IPS-18a (cell line): ENCODE data around the gene LSM7.

Experiments
- H3K27ac ChIP-seq: one replicate; pipeline ENCODE4 v1.5.1; 2013; ENCODE audit warnings: low read length
- H3K27me3 ChIP-seq: one replicate; pipeline ENCODE4 v1.6.1; 2013; ENCODE audit warnings: mild to moderate bottlenecking, low read length; ENCODE audit not compliant: control insufficient read depth, insufficient read depth
- H3K36me3 ChIP-seq: one replicate; pipeline ENCODE4 v1.6.1; 2013; ENCODE audit warnings: low read depth, low read length; ENCODE audit not compliant: control insufficient read depth
- H3K4me1 ChIP-seq: one replicate; pipeline ENCODE4 v1.6.1; 2013; ENCODE audit warnings: low read depth, low read length; ENCODE audit not compliant: control insufficient read depth
- H3K4me3 ChIP-seq: one replicate; pipeline ENCODE4 v1.5.1; 2013; ENCODE audit warnings: low read length
- H3K9ac ChIP-seq: one replicate; pipeline ENCODE4 v1.6.1; 2013; ENCODE audit warnings: mild to moderate bottlenecking, low read length, moderate library complexity
- H3K9me3 ChIP-seq: one replicate; pipeline ENCODE4 v1.6.1; 2013; ENCODE audit warnings: low read depth, low read length; ENCODE audit not compliant: control insufficient read depth

Gene LSM7

GRCh38 chr19:2302319-2303210 lies 25.8 kb downstream of the LSM7 start:
- Histone ChIP-seq H3K36me3 (no peaks in the 10 kb centered on the region), H3K9me3 (no peaks in the 10 kb centered on the region), H3K4me1 (no peaks in the 10 kb centered on the region), H3K4me3 (peak overlapping the region; percentile 33), H3K27me3 (peaks cover 32% of the 10 kb centered on the region), H3K27ac (no peak overlapping the region), H3K9ac (no peak overlapping the region)

GRCh38 chr19:2300533-2300932 lies 27.9 kb downstream of the LSM7 start:
- no peaks in the 10 kb centered on the region for H3K4me1 ChIP-seq
- peaks cover 24% of the 10 kb centered on the region for H3K27me3 ChIP-seq
- no peaks in the 10 kb centered on the region for H3K9me3 ChIP-seq
- no peak overlapping the region for H3K4me3 ChIP-seq
- H3K36me3 ChIP-seq = no peaks in the 10 kb centered on the region
- H3K27ac ChIP-seq = no peak overlapping the region
- no peak overlapping the region for H3K9ac ChIP-seq

GRCh38 chr19:2296141-2296540 lies 32.2 kb downstream of the LSM7 start:
- H3K27ac ChIP-seq = no peak overlapping the region
- no peak overlapping the region for H3K4me3 ChIP-seq
- no peaks in the 10 kb centered on the region for H3K36me3 ChIP-seq
- no peaks in the 10 kb centered on the region for H3K9me3 ChIP-seq
- no peak overlapping the region for H3K9ac ChIP-seq
- H3K27me3 ChIP-seq = peaks cover 46% of the 10 kb centered on the region
- H3K4me1 ChIP-seq = no peaks in the 10 kb centered on the region

GRCh38 chr19:2294687-2295335 lies 33.6 kb downstream of the LSM7 start:
- no peak overlapping the region for H3K9ac ChIP-seq
- no peaks in the 10 kb centered on the region for H3K36me3 ChIP-seq
- no peak overlapping the region for H3K27ac ChIP-seq
- H3K9me3 ChIP-seq = no peaks in the 10 kb centered on the region
- no peaks in the 10 kb centered on the region for H3K4me1 ChIP-seq
- no peak overlapping the region for H3K4me3 ChIP-seq
- peaks cover 59% of the 10 kb centered on the region for H3K27me3 ChIP-seq

GRCh38 chr19:2291185-2291751 lies 37.1 kb downstream of the LSM7 start:
- H3K27me3 ChIP-seq = peaks cover 95% of the 10 kb centered on the region
- no peak overlapping the region for H3K9ac ChIP-seq
- no peaks in the 10 kb centered on the region for H3K36me3 ChIP-seq
- H3K4me1 ChIP-seq = no peaks in the 10 kb centered on the region
- no peak overlapping the region for H3K27ac ChIP-seq
- no peaks in the 10 kb centered on the region for H3K9me3 ChIP-seq
- H3K4me3 ChIP-seq = peak overlapping the region; percentile 30

GRCh38 chr19:2290441-2291184 lies 37.8 kb downstream of the LSM7 start:
- H3K27ac ChIP-seq = no peak overlapping the region
- peak overlapping the region; percentile 30 for H3K4me3 ChIP-seq

GRCh38 chr19:2289714-2290435 lies 38.5 kb downstream of the LSM7 start:
- Histone ChIP-seq H3K27ac (no peak overlapping the region), H3K4me1 (no peaks in the 10 kb centered on the region), H3K9me3 (no peaks in the 10 kb centered on the region), H3K4me3 (peak overlapping the region; percentile 27), H3K36me3 (no peaks in the 10 kb centered on the region), H3K27me3 (peaks cover 88% of the 10 kb centered on the region), H3K9ac (no peak overlapping the region)

More at GRCh38 chr19:2290441-2291184, 37.8 kb downstream of the LSM7 start:
- Histone ChIP-seq H3K9me3 (no peaks in the 10 kb centered on the region), H3K9ac (no peak overlapping the region), H3K36me3 (no peaks in the 10 kb centered on the region), H3K4me1 (no peaks in the 10 kb centered on the region), H3K27me3 (peaks cover 95% of the 10 kb centered on the region)

- Histone ChIP-seq H3K4me3 (no peak overlapping the region), H3K9ac (no peak overlapping the region), H3K9me3 (no peaks in the 10 kb centered on the region), H3K27ac (no peak overlapping the region), H3K27me3 (peaks cover 80% of the 10 kb centered on the region), H3K36me3 (no peaks in the 10 kb centered on the region), H3K4me1 (no peaks in the 10 kb centered on the region)
Measured at GRCh38 chr19:2288818-2289713, 39.3 kb downstream of the LSM7 start.

GRCh38 chr19:2288338-2288817 lies 40.0 kb downstream of the LSM7 start:
- Histone ChIP-seq H3K4me1 (no peaks in the 10 kb centered on the region), H3K27ac (no peak overlapping the region)

More at GRCh38 chr19:2288338-2288817, 40.0 kb downstream of the LSM7 start:
- Histone ChIP-seq H3K36me3 (no peaks in the 10 kb centered on the region), H3K9me3 (no peaks in the 10 kb centered on the region), H3K9ac (no peak overlapping the region), H3K4me3 (no peak overlapping the region), H3K27me3 (peaks cover 73% of the 10 kb centered on the region)
